Measurements from ENCODE around the gene NDUFB2. TPM values are rescaled to one million over a fixed set of nuclear protein-coding genes. Genes with fewer than 3 reads are reported as not detected.
"Not testable (repeated sequence)": the region's sequence is repeated elsewhere in the genome, so short reads cannot be mapped to it uniquely, and the experiment has no call there.

NDUFB2 gene
- total RNA-seq, 1 donor from 2014 or later = 35.9 TPM

DNA sequence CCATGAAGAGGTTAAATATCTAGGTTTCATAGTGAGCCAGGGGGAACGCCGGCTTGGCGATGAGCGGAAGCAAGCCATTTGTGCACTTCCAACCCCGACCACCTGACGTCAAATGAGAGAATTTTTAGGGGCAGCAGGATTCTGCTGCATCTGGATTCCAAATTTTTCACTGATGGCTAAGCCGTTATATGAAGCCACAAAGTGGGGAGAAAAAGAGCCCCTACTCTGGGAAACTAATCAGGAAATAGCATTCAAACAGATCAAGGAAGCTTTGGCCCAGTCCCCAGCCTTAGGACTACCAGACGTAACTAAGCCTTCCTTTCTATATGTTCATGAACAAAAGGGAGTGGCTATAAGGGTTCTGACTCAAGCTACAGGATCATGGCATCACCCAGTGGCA lies 36.7 kb upstream of the NDUFB2 start:
- no peaks in the 10 kb centered on the region for H3K4me1 ChIP-seq
- no peaks in the 10 kb centered on the region for H3K27me3 ChIP-seq
- intact Hi-C loops (cut with DNase I) = no loop called here
- TF ChIP-seq, protein P1, sequence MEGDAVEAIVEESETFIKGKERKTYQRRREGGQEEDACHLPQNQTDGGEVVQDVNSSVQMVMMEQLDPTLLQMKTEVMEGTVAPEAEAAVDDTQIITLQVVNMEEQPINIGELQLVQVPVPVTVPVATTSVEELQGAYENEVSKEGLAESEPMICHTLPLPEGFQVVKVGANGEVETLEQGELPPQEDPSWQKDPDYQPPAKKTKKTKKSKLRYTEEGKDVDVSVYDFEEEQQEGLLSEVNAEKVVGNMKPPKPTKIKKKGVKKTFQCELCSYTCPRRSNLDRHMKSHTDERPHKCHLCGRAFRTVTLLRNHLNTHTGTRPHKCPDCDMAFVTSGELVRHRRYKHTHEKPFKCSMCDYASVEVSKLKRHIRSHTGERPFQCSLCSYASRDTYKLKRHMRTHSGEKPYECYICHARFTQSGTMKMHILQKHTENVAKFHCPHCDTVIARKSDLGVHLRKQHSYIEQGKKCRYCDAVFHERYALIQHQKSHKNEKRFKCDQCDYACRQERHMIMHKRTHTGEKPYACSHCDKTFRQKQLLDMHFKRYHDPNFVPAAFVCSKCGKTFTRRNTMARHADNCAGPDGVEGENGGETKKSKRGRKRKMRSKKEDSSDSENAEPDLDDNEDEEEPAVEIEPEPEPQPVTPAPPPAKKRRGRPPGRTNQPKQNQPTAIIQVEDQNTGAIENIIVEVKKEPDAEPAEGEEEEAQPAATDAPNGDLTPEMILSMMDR (IDR thresholded peaks at IDR 0.05) = no peak
- H3K36me3 ChIP-seq = no peaks in the 10 kb centered on the region
- H3K27ac ChIP-seq = no peak overlapping the region
- DNase-seq (ENCODE audit: low spot score in 2 of 2) = no peak
- H3K9me3 ChIP-seq = no peaks in the 10 kb centered on the region
- H3K4me3 ChIP-seq = no peak overlapping the region

DNA sequence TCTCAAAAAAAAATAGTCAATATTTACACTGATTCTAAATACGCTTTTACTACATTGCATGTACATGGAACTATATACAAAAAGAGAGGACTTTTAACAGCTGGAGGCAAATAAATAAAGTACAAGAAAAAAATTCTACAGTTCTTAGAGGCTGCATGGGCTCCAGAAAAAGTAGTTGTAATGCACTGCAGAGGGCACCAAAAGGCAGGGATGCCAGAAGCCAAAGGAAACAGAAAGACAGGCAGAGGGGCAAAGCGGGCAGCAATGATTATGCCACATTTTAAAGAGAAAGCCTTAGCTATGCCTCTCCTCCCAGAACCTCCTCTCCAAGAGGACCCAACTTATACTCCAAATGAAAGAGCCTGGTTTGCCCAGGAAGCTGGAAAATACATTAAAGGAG lies 35.4 kb upstream of the NDUFB2 start:
- DNase-seq (ENCODE audit: low spot score in 2 of 2) = no peak
- intact Hi-C loops (cut with DNase I) = no loop called here
- TF ChIP-seq, protein P1 (IDR thresholded peaks at IDR 0.05) = no peak
- no peaks in the 10 kb centered on the region for H3K27me3 ChIP-seq
- no peaks in the 10 kb centered on the region for H3K4me1 ChIP-seq
- no peaks in the 10 kb centered on the region for H3K9me3 ChIP-seq
- H3K27ac ChIP-seq = no peak overlapping the region
- H3K36me3 ChIP-seq = no peaks in the 10 kb centered on the region
- no peak overlapping the region for H3K4me3 ChIP-seq

DNA sequence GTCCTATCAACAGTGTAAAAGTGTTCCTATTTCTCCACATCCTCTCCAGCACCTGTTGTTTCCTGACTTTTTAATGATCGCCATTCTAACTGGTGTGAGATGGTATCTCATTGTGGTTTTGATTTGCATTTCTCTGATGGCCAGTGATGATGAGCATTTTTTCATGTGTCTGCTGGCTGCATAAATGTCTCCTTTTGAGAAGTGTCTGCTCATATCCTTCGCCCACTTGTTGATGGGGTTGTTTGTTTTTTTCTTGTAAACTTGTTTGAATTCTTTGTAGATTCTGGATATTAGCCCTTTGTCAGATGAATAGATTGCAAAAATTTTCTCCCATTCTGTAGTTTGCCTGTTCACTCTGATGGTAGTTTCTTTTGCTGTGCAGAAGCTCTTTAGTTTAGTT lies 33.6 kb upstream of the NDUFB2 start:
- H3K9me3 ChIP-seq; H3K27ac ChIP-seq; H3K27me3 ChIP-seq; intact Hi-C loops (cut with DNase I); H3K4me3 ChIP-seq; H3K4me1 ChIP-seq; H3K36me3 ChIP-seq; DNase-seq (ENCODE audit: low spot score in 2 of 2): not testable (repeated sequence)

DNA sequence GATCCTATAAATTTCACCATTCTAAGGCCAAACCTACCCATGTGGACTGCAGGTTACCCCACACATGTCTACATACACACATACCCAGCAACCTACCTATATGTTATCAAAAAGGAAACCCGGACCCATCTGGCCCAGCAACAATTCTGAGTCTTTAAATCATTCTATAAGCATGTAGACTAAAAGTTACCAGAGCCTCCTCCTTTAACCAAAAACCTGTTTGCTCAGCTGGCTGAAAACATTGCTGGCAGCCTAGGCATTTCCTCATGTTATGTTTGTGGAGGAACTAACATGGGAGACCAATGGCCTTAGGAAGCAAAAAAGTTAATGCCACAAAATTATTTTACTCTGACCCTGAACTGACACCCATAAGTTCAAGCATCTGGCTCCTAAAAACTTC lies 29.0 kb upstream of the NDUFB2 start:
- intact Hi-C loops (cut with DNase I) = no loop called here
- Histone ChIP-seq H3K4me3 (no peak overlapping the region), H3K4me1 (no peaks in the 10 kb centered on the region), H3K9me3 (no peaks in the 10 kb centered on the region), H3K36me3 (no peaks in the 10 kb centered on the region), H3K27ac (no peak overlapping the region), H3K27me3 (no peaks in the 10 kb centered on the region)
- DNase-seq (ENCODE audit: low spot score in 2 of 2) = no peak
- TF ChIP-seq, protein P1 (IDR thresholded peaks at IDR 0.05) = no peak

DNA sequence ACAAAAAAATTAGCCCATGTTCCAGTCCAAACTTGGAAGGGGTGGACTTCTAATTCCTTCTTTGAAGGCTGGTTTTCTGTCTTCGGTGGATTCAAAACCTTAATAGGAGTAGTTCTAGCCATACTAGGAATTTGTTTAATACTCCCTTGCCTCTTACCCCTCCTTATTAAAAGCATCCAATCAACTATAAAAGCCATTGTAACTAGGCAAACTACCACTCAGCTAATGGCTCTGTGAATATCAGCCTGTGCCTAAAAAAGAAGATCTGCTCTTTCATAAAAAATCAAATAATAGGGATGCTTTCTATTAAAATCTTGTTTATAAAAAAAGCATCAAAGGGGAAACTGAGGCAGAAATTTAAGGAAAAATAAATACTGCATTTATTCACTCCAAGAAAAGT lies 27.9 kb upstream of the NDUFB2 start:
- TF ChIP-seq, protein P1 (IDR thresholded peaks at IDR 0.05) = no peak
- Histone ChIP-seq H3K4me3 (no peak overlapping the region), H3K9me3 (no peaks in the 10 kb centered on the region), H3K36me3 (no peaks in the 10 kb centered on the region), H3K27ac (no peak overlapping the region), H3K4me1 (peaks cover 0 to under 1% of the 10 kb centered on the region in 2 donors), H3K27me3 (no peaks in the 10 kb centered on the region)
- intact Hi-C loops (cut with DNase I) = no loop called here
- no peak for DNase-seq (ENCODE audit: low spot score in 2 of 2)

DNA sequence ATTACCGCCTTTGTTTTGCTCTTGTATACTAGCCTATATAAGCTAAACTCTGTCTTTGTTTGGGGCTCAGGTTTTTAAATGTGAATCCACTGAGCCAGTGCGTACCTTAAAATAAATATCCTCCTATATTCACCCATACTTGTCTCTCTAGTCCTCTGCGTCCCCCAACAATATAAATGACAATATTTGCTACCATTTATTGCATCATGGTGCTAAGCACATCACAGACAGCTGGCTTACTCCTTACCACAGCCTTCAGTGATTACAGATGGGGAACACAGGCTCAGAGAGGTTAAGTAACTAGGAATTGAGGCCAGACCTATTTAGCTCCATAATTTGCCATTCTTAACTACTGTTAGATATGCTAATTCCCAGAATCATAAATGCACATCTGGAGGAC lies 27.2 kb upstream of the NDUFB2 start:
- no peak for DNase-seq (ENCODE audit: low spot score in 2 of 2)
- Histone ChIP-seq H3K36me3 (no peaks in the 10 kb centered on the region), H3K4me1 (peaks cover 0 to 6% of the 10 kb centered on the region in 2 donors), H3K9me3 (no peaks in the 10 kb centered on the region), H3K4me3 (no peak overlapping the region), H3K27me3 (no peaks in the 10 kb centered on the region), H3K27ac (no peak overlapping the region)
- intact Hi-C loops (cut with DNase I) = no loop called here
- TF ChIP-seq, protein P1 (IDR thresholded peaks at IDR 0.05) = no peak

DNA sequence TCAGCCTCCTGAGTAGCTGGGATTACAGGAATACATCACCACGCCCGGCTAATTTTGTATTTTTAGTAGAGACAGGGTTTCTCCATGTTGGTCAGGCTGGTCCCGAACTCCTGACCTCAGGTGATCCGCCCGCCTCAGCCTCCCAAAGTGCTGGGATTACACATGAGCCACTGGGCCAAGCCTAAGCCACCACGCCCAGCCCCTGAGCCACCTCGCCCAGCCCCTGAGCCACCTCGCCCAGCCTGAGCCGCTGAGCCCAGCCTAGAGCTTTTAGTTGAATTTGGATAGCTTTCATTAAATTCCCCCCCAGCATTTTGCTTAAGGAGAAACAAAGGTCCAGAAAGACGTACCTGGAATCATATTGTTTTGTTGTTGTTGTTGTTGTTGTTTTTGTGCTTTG lies 26.6 kb upstream of the NDUFB2 start:
- H3K36me3 ChIP-seq; DNase-seq (ENCODE audit: low spot score in 2 of 2); H3K27me3 ChIP-seq; H3K27ac ChIP-seq; H3K4me3 ChIP-seq; H3K9me3 ChIP-seq: not testable (repeated sequence)
- peaks cover 0 to 11% of the 10 kb centered on the region in 2 donors for H3K4me1 ChIP-seq
- intact Hi-C loops (cut with DNase I) = loop anchor here (5.0 kb wide), 1 partner anchor 273 kb away; the partner anchor contains the start of gene SLC37A3
